Breast epithelium (tissue), 3 donors: ENCODE results near the gene PPFIA4.

Experiments
- POLR2AphosphoS5 ChIP-seq, 3 donors: sonication (generic); formaldehyde crosslinking; IDR thresholded peaks; one replicate each; pipeline ENCODE4 v1.6.1; 2017; ENCODE audit warnings: antibody characterized with exemption in 3 of 3
- TF ChIP-seq, protein P1 (sequence below), 3 donors: fragments of 450-650 bp; IDR thresholded peaks; one replicate each; pipeline ENCODE4 v1.5.1; 2016 to 2017; ENCODE audit warnings: antibody characterized with exemption in 3 of 3, mild to moderate bottlenecking in 3 of 3, moderate library complexity in 3 of 3

- TF ChIP-seq, protein P1, sequence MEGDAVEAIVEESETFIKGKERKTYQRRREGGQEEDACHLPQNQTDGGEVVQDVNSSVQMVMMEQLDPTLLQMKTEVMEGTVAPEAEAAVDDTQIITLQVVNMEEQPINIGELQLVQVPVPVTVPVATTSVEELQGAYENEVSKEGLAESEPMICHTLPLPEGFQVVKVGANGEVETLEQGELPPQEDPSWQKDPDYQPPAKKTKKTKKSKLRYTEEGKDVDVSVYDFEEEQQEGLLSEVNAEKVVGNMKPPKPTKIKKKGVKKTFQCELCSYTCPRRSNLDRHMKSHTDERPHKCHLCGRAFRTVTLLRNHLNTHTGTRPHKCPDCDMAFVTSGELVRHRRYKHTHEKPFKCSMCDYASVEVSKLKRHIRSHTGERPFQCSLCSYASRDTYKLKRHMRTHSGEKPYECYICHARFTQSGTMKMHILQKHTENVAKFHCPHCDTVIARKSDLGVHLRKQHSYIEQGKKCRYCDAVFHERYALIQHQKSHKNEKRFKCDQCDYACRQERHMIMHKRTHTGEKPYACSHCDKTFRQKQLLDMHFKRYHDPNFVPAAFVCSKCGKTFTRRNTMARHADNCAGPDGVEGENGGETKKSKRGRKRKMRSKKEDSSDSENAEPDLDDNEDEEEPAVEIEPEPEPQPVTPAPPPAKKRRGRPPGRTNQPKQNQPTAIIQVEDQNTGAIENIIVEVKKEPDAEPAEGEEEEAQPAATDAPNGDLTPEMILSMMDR (IDR thresholded peaks at IDR 0.05): no peak
- TF ChIP-seq POLR2AphosphoS5 (IDR thresholded peaks at IDR 0.05): no peak
Observed at GRCh38 chr1:203113308-203113707, 87.0 kb downstream of the PPFIA4 start.
